Daoy (cell line): ENCODE measurements around the gene SSU72. TPM values are rescaled to one million over a fixed set of nuclear protein-coding genes. Genes with fewer than 3 reads are reported as not detected.
A peak's percentile ranks its signal among the peaks of the same experiment; 100 is the strongest.
"Not testable (repeated sequence)": the region's sequence is repeated elsewhere in the genome, so short reads cannot be mapped to it uniquely, and the experiment has no call there.

ENCODE experiments used
- DNase-seq: peaks from one replicate; pipeline ENCODE4 v3.0.0-alpha.2; 2015; ENCODE audit warnings: low read depth
- total RNA-seq: library from RNA; depleted of rRNA; stranded (reverse); fragments of >200 nt; shearing (Covaris generic); gene quantifications from 2 replicates; pipeline ENCODE4 v1.2.3, GENCODE V29; 2014

SSU72 gene
- total RNA-seq, 1 experiment from 2014 or later = 71.3 TPM

DNA sequence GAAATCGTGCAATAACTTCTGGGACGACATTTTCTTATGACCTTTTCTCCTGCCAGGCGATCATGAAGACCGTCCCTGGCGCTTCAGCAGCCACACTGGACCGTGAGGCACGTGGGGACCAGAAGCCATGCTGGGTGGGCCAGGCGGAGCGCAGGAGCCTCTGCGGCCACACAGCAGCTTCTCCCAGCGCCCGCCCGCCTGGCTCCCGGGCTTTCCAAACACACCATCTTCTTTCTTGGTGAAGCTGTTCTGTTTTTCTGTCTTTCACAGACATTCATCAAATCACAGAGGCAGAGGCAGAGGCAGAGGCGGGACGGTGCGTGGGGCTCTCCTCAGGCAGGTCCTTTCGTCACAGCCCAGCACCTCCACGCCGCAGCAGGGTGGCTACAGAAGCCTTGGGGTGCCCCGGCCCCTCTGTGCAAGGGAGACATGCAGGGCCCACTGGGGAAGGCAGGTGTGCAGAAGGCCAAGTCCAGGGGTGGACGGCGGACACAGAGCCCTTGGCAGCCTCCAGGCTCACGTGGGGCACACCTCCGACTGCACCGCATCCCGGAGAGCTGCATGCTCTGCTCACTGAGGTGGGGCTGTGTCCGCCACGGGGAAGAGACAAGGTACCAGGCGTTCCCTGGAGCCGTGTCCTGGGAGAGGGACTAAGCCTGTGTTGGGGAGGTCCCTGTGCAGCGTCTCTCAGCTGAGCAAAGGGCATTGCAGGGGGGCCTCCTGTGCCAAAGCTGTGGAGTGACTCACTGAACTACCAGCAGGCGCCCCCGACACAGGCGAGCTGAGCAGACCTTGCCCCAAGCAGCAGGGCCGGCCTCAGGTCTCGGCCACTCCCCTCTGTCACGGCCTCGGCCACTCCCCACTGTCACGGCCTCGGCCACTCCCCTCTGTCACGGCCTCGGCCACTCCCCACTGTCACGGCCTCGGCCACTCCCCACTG, 31.6 kb downstream of the SSU72 start:
- no peak for DNase-seq

GRCh38 chr1:1541956-1542765, 32.5 kb downstream of the SSU72 start:
- no peak for DNase-seq

DNA sequence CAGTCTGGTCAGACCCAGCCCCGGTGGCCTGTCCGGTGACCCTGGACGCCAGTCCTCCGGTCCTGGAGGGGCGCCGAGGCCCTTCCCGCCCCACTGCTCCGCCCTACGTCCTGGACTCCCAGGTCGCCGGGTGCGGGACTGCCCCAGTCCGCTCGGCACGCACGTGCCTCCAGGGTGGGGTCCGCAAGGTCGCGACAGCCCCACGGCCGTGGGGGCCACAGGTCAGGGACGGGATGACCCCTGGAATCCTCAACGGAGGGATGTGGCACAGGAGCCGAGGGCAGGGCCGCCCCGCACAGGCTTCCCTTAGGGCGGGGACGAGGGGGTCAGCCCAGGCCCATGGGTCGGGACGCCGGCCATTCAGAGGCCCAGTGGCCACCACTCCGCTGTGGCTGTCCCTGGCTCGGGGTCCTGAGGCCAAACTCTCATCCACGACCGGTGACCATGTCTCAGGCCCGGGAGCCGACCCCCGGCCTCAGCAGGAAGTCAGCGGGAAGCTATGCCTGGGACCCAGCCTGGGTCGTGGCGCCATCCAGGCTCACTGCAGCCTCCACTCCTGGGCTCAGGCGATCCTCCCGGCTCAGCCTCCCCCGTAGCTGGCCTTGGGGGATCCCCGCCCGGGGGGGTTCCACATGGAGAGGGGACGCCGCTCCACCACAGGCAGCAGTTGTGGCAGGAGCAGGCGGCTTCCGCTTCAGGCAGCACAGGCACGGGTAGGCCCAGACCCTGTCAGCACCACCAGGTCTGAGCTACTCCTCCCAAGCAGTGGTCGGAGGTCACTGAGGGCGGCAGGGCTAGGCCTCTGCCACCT, 33.6 kb downstream of the SSU72 start:
- no peak for DNase-seq

GRCh38 chr1:1540090-1540817, 34.4 kb downstream of the SSU72 start, which contains the start of gene TMEM240:
TMEM240 (minus strand) TSS chr1:1540624; CDS start chr1:1540346, 278 bp downstream.
- peak; percentile 62 for DNase-seq

GRCh38 chr1:1539310-1540089, 35.2 kb downstream of the SSU72 start:
- no peak for DNase-seq

GRCh38 chr1:1538989-1539309, 35.7 kb downstream of the SSU72 start:
- DNase-seq = no peak

DNA sequence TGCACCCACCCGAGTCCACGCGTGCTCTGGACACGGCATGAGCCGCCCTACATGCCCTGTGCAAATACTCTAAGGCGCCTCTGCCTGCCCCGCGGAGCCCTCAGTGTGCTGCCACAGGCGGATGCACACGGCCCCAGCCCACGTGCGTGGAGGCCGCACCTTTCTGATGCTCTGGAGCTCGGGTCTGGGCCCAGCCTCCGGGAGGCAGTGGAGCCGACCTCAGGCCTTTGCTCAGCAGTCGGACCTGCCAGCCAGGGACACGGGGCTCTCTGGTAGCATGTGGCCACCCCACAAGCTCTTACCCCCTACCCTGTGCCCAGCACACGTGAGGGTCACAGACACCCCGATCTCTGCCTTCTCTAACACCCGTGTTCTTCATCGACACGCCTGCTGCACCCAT, 36.3 kb downstream of the SSU72 start:
- no peak for DNase-seq

DNA sequence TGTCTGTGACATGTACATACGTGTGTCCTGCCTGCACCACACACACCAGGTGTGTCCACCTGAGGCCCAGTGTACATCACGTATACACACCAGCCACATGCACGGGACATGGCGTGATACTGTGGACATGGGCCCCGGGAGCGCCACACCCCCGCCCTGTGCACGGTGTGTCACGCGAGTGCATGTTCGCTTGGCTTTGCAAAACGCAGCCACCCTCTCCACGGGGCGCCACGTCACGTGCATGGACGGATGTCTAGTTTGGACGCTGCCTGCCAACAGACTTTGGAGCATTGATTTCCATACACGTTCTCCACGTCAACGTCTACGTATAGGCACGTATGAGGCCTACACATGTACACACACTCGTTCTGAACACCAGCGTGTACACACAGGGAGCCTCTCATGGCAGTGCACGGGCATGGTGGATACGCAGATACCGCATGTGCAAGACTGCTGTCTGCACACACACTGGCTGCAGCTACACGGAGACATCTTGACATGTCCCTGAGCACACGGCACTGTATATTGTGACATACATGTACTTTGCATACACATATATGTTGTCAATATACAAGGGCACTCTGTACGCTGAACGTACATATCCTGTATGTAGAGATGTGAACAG, 36.9 kb downstream of the SSU72 start:
- no peak for DNase-seq

DNA sequence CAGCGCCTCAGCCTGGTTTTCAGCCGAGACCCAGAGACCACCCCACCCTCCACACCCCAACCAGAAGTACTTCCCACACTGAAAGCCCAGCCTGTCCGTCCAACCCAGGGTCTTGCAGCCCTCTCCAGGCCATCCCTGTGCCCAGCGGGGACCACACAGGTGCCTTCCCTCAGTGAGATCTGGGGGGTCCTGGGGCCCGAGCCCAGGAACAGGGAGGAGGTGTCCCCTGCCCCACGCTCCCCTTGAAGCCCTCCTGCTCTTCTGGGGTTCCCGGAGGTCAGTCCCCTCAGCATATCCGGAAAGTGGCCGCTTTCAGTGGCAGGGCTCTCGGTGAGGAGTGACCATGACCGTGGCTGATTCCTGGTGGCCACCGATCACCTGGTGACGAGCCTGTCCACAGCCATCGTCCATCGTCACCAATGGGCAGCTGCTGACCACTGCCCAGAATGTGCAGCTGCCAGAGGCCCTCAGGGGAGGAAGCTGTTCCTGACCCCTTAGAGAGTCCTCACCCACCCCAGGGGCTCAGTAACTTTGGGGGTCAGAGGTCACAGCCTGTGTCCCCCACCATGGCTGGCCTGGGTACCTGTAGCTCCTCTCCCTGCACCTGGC, 37.6 kb downstream of the SSU72 start:
- no peak for DNase-seq

DNA sequence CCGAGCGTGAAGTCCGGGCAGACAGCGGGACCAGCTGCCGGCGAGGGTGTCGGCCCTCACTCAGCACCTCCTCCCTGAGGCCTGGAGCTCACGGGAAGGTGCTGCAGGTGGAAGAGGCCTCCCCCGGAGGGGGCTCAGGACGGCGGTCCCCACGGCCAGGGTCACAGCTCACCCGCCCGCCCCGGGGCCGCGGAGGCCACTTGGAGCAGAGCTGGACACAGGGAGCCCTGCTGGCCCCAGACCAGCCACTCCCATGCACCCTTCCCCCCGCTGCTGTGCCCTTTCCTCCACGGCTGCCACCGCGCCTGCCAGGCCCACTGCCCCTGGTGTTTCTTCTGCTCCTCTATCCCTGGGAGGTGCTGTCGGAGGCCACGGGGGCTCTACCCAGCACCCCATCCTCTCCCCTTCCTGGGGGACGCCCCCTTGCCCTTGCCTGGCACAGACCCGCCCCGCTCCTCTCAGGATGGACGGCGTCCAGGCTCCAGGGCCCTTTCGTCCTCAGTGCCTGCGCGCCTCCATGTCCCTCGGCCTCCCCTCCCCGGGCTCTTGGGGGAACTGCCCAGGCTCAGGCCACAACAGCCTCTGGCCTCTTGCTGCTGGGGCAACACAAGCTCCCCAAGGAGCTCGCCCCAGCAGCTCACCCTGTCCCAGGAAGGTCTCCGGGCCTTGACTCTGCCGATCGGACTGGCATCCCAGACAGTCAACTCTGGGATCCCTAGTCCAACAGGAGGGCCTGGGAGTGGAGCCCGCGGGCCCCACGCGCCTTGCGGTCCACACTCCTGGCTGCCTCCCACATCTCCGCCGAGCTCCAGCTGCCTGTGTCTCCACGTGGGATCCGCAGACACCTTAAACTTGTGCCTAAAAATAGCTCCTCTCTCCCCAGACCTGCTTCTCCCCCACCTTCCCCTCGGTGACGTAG, 38.4 kb downstream of the SSU72 start:
- DNase-seq = no peak

DNA sequence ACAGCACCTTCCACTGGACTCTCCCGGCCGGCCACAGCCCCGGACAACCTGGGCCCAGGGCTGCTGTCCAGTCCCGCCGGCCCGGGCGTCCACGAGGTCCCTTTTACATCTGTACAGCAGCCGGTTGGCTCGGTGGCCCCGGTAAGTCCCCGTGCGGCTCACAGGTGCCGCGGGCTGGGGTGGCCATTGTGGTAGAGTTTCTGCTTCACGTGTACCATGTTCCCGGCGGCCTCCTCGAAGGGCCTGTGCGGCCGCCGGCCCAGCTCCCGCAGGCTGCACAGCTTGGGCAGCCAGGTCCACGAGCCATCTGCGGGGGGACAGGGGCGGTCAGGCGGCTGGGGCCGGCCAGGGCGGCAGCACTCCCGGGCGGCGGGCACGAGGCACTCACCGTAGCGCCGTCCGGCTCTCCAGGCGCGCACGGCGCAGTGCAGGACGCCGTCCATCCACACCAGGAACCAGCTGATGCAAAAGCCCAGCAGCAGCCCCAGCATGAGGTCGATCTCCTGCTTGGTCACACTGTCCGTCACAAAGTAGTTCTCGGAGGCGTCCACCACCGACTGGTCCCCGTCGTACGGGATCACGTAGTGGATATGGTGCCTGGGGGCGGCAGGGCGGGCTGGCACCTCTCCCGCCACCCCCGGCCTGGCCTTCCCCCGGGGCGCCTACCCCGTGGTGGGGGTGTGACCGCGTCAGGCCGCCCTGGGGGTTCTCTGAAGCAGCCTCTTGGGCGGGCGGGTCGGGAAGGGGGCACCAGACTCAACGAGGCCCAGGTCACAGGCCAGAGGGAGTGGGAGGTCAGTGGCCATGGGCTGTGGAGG, 39.3 kb downstream of the SSU72 start:
- DNase-seq = no peak

DNA sequence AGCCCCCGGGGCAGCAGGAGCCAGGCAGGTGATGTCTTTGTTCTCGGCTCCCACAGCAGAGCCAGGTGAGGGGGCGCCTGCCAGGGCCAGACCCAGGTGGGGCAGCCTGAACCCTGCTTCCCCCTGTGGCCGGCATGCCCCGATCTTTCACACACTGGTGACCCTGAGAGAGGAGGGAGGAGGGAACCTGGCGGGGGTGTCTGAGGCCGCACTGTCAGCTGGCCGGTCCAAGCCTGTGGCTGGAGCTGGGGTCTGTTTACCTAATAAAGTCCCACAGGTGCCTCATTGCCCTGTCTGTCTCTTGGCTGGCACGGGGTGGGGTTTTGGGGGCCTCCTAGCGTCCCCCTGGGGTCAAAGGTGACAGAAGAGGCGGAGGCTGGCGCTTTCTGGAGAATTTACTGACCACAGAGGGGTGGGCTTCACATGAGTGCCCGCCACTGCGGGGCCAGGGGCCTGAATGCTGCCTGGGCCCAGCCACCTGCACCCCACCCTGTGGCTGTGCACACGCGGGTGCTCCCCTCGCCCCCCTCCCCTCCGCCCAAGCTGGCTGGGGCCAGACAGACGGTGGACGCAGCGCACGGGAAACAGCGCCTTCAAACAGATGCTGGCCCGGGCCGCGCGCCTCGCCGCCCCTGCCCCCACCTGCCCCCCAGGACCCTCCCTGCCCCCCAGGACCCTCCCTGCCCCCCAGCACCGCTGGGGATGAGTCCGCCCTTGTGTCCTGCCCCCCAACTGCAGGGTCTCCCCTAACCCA, 40.1 kb downstream of the SSU72 start:
- no peak for DNase-seq

- not testable (repeated sequence) for DNase-seq
Measured at GRCh38 chr1:1533894-1534291, 40.8 kb downstream of the SSU72 start.

DNA sequence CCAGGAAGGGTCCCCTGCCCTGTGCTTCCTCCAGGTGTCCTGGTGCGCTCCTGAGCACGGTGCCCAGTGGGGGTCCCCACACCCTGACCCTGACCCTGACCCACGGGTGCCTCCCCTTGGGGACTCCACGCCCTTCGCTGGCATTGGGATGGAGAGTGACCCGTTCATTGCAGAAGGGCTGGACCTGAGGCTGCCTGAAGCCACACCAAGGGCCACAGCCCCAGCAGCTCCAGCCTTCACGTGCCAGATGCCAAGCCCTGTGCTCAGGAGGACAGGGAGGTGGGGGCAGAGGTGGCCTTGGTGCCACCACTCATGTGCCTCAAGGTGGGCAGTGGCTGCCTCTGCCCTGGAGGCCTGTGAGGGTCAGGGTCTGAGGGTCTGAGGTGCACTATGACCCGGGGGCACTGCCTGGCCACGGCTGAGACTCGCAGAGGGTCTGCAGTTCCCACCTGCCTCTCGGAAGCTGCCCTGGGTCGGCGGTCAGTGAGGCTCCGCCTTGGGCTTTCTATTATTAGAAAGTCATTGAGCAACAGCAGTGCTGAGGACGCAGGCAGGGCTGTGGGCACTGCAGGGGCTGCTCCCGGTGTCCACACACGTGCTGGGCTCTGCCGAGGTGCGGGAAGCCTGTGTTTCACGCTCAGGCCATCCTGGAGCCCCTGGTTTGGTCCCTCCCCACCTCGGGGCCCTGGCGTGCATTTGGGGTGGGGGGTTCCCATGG, 41.3 kb downstream of the SSU72 start:
- DNase-seq = not testable (repeated sequence)

DNA sequence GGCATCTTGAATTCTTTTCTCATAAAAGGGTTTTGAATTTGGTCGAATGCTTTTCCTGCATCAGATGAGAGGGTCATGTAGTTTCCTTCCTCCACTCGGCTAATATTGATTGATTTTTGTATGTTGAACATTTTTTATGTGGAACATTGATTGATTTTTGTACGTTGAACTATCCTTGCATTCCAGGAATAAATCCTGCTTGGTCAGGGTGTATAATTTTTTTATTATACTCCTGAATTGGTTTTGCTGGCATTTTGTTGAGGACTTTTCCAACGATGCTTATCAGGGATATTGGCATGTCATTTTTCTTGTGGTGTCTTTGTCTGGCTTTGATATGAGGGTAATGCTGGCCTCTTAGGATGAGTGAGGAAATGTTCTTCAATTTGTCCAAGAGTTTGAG, 42.7 kb downstream of the SSU72 start:
- no peak for DNase-seq

- DNase-seq = no peak
Measured at GRCh38 chr1:1529936-1530335, 44.7 kb downstream of the SSU72 start.
